ENCODE measurements around the gene VPS18. TPM values are rescaled to one million over a fixed set of nuclear protein-coding genes. Genes with fewer than 3 reads are reported as not detected.

VPS18 gene
- polyA plus RNA-seq, 1 donor from 2014 or later: 13.8 TPM

GRCh38 chr15:40894681-40895448 lies 615 bp downstream of the VPS18 start:
- Histone ChIP-seq H3K9ac (ENCODE audit: low read length) (peak overlapping the region; percentile 86), H3K36me3 (ENCODE audit: insufficient read depth, low read length) (no peaks in the 10 kb centered on the region), H3K79me2 (replicated peaks; ENCODE audit: insufficient read depth, low read length) (peaks cover 13% of the 10 kb centered on the region), H4K20me1 (ENCODE audit: insufficient read depth) (no peaks in the 10 kb centered on the region), H3K27me3 (ENCODE audit: insufficient read depth, low read depth, low read length) (no peaks in the 10 kb centered on the region), H2AFZ (ENCODE audit: low read depth, low read length) (peak overlapping the region; percentile 30), H3F3A (ENCODE audit: insufficient read depth, low read length, poor library complexity, severe bottlenecking) (no peaks in the 10 kb centered on the region), H3K4me2 (ENCODE audit: low read length) (peak overlapping the region; percentile 66), H3K9me3 (ENCODE audit: low read length) (no peaks in the 10 kb centered on the region), H3K27ac (ENCODE audit: low read length) (peak overlapping the region; percentile 75), H3K9me2 (ENCODE audit: insufficient read depth, low read length) (no peaks in the 10 kb centered on the region), H3K4me3 (ENCODE audit: low read length) (peak overlapping the region; percentile 90)
- TF ChIP-seq MXI1 (conservative IDR thresholded peaks at IDR 0.05; ENCODE audit: poor library complexity, severe bottlenecking) (no peak), CTCF (IDR thresholded peaks at IDR 0.05; ENCODE audit: poor library complexity, severe bottlenecking) (peak; percentile 64)

- Histone ChIP-seq H3F3A (ENCODE audit: insufficient read depth, low read length, poor library complexity, severe bottlenecking) (peaks cover 4% of the 10 kb centered on the region), H3K27me3 (ENCODE audit: insufficient read depth, low read depth, low read length) (no peaks in the 10 kb centered on the region), H3K4me3 (ENCODE audit: low read length) (no peak overlapping the region), H3K9me3 (ENCODE audit: low read length) (no peaks in the 10 kb centered on the region), H3K9me2 (ENCODE audit: insufficient read depth, low read length) (no peaks in the 10 kb centered on the region), H3K9ac (ENCODE audit: low read length) (no peak overlapping the region), H3K36me3 (ENCODE audit: insufficient read depth, low read length) (no peaks in the 10 kb centered on the region), H2AFZ (ENCODE audit: low read depth, low read length) (no peak overlapping the region), H3K79me2 (replicated peaks; ENCODE audit: insufficient read depth, low read length) (peaks cover 13% of the 10 kb centered on the region), H3K27ac (ENCODE audit: low read length) (no peak overlapping the region), H4K20me1 (ENCODE audit: insufficient read depth) (peaks cover 8% of the 10 kb centered on the region), H3K4me2 (ENCODE audit: low read length) (no peak overlapping the region)
- no peak for TF ChIP-seq POLR2AphosphoS5 (IDR thresholded peaks at IDR 0.05)
- TF ChIP-seq TAF1 (IDR thresholded peaks at IDR 0.05; ENCODE audit: low read depth): no peak
- TF ChIP-seq RAD21 (conservative IDR thresholded peaks at IDR 0.05): no peak
- TF ChIP-seq REST (IDR thresholded peaks at IDR 0.05; ENCODE audit: borderline replicate concordance): no peak
- TF ChIP-seq MXI1 (conservative IDR thresholded peaks at IDR 0.05; ENCODE audit: poor library complexity, severe bottlenecking): no peak
- no peak for TF ChIP-seq SMC3 (conservative IDR thresholded peaks at IDR 0.05; ENCODE audit: poor library complexity)
- TF ChIP-seq EP300 (conservative IDR thresholded peaks at IDR 0.05; ENCODE audit: poor library complexity, severe bottlenecking): no peak
- no peak for TF ChIP-seq EZH2 (IDR thresholded peaks at IDR 0.05; ENCODE audit: borderline replicate concordance, insufficient read depth, low read length, poor library complexity, severe bottlenecking)
- TF ChIP-seq CTCF (IDR thresholded peaks at IDR 0.05; ENCODE audit: poor library complexity, severe bottlenecking): no peak
Observed at GRCh38 chr15:40899536-40900207, 5.4 kb downstream of the VPS18 start.

Measured in neural cell (in vitro differentiated cells).